ENCODE results near the gene ZNHIT2. TPM values are rescaled to one million over a fixed set of nuclear protein-coding genes. Genes with fewer than 3 reads are reported as not detected.

Gene ZNHIT2
- total RNA-seq, 4 donors from 2014 or later, result 4.6 to 9.6 (median 5.7) TPM; not detected in 1

- intact Hi-C loops (cut with DNase I; ENCODE audit: low total_unique reads), result no loop called here
- H3K9me3 ChIP-seq, result no peaks in the 10 kb centered on the region
Observed at GRCh38 chr11:65084598-65085375, 32.7 kb downstream of the ZNHIT2 start.

DNA sequence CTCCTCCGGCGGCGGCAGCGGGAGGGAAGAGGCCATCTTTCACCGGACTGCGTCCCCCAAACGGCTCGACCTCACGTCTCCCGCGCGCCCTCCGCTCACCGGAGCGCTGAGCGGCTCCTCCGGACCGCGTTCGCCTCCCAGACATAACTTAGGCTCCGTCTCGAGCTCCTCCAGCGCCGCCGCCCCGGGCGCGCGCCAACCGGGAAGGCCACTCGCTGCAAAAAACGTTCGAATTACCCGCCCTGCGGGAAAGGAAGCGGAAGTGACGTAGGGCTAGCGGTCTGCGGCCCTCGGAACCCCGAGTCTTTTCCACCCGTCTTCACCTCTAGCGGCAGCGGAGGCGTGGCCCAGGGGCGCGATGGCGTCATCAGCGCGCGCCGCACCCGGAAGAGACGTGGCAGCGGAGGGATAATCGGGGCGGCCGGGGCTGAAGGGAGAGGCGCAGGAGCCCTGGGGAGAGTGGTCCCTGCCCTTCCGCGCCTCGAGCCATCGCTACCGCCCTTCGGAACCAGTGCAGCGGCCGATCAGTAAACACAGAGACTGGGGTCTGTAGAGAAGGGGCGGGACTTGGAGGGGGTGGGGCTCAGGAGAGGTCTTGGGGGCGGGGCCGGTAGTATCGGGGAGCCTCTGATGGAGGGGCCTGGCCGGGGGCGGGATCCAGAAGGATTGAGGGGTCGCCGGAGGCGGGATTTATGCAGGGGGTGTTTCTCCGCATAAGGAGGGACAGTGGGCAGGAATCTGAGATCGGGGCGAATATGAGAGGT is 33.5 kb downstream of the ZNHIT2 start, which contains the start of the genes CDCA5 and ZFPL1:
CDCA5 (minus strand) TSS at position 207 of the 764 bp plus-strand sequence; CDS start at position 145, 62 bp downstream.
ZFPL1 (plus strand) TSS at position 389 of the 764 bp plus-strand sequence. CDS start 477 bp downstream, outside the sequence.
- H3K9me3 ChIP-seq, result no peaks in the 10 kb centered on the region
- peak within 1 kb of the TSS; percentile 82 to 96 for H3K27ac ChIP-seq
- H3K4me3 ChIP-seq, result peak within 1 kb of the TSS; percentile 53 to 83
- peaks cover 0 to 6% of the 10 kb centered on the region in 2 donors for H3K4me1 ChIP-seq
- DNase-seq, result peak; percentile 94 to 96
- no peaks in the 10 kb centered on the region for H3K36me3 ChIP-seq
- intact Hi-C loops (cut with DNase I; ENCODE audit: low total_unique reads), result no loop called here
- no peaks in the 10 kb centered on the region for H3K27me3 ChIP-seq
- TF ChIP-seq POLR2A (IDR thresholded peaks at IDR 0.05), result peak in 1 of 2 donors; percentile 74
- TF ChIP-seq CTCF (IDR thresholded peaks at IDR 0.05), result peak in 2 of 4 experiments; percentile 20 to 38

More at GRCh38 chr11:65084598-65085375, 32.7 kb downstream of the ZNHIT2 start:
- Histone ChIP-seq H3K27ac (peak overlapping the region; percentile 82 to 96), H3K36me3 (no peaks in the 10 kb centered on the region), H3K4me1 (peaks cover 0 to 6% of the 10 kb centered on the region in 2 donors), H3K4me3 (peak overlapping the region; percentile 53 to 83), H3K27me3 (no peaks in the 10 kb centered on the region)
- no peak for DNase-seq
- TF ChIP-seq POLR2A (IDR thresholded peaks at IDR 0.05) (no peak), CTCF (IDR thresholded peaks at IDR 0.05) (no peak)

DNA sequence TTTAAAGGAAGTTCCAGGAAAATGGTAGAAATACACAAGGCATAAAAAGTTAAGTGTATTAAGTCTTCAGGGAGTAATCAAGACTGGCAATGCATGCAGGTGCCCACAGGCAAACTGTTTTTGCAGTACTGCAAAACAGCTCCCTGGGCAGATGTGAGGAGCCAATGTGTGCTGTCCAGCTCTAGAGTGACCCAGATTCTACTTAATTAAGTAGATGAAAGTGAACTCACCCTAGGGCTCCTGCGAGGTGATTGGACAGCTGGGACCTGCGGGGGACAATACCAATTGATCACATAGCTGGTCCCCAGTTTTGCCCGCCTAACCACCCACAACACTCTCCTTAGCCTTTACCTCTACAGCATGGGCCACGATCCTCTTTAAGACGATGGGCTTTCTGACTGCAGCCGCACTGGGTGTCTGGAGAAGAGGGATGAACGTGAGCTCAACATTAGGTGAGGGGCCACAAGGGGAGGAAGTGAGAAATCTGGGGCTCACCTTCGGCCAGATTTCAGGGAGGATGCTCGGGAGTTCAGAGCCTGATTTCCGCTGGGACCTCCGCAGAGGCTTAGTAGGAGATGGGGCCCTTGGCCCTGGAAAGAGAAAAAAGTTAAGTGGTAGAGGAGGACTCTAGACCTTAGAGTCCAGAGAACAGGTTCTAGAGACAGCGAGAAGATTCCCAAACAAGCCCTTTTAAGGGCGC is 34.2 kb downstream of the ZNHIT2 start:
- Histone ChIP-seq H3K4me1 (peaks cover 0 to 6% of the 10 kb centered on the region in 2 donors), H3K9me3 (no peaks in the 10 kb centered on the region), H3K36me3 (no peaks in the 10 kb centered on the region), H3K27me3 (no peaks in the 10 kb centered on the region), H3K27ac (peak overlapping the region; percentile 82 to 96), H3K4me3 (peak overlapping the region; percentile 53 to 83)
- DNase-seq, result no peak
- no peak for TF ChIP-seq POLR2A (IDR thresholded peaks at IDR 0.05)
- no peak for TF ChIP-seq CTCF (IDR thresholded peaks at IDR 0.05)
- intact Hi-C loops (cut with DNase I; ENCODE audit: low total_unique reads), result no loop called here

DNA sequence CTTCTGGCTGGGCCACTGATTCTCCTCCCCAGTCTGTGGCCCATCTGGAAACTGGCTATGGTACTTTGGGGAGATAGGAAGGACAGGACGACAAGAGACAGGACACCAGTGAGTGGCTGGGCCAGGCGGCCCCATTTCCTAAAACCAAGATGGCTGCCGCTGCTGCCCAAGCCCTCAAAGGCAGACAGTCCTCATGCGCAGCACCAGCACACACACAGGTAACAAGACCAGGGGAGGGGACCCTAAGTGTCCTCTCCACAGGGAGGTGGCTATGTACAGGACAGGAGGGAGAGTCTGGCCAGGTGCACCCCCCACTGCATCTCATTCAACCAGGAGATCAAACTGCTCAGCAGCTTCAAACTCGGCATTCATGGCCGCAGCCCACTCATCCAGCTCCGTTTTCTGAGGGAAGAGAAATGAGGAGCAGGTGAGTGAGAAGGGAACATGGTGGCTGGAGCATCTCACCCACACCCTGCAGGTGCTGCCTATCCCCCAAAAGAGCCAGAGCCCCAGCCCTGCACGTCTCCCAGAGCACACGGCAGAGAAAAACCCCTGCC is 38.6 kb downstream of the ZNHIT2 start:
- Histone ChIP-seq H3K9me3 (no peaks in the 10 kb centered on the region), H3K27me3 (no peaks in the 10 kb centered on the region), H3K36me3 (no peaks in the 10 kb centered on the region), H3K27ac (no peak overlapping the region), H3K4me1 (no peaks in the 10 kb centered on the region), H3K4me3 (no peak overlapping the region)
- DNase-seq, result no peak
- intact Hi-C loops (cut with DNase I; ENCODE audit: low total_unique reads), result no loop called here
- no peak for TF ChIP-seq POLR2A (IDR thresholded peaks at IDR 0.05)
- TF ChIP-seq CTCF (IDR thresholded peaks at IDR 0.05), result no peak
